ENCODE data around the gene UNC45A. TPM values are rescaled to one million over a fixed set of nuclear protein-coding genes. Genes with fewer than 3 reads are reported as not detected.

UNC45A gene
- total and polyA plus RNA-seq, 4 experiments from 2014 or later = 41.7 to 72.3 (median 70.0) TPM

GRCh38 chr15:90933301-90933700 lies 1.8 kb upstream of the UNC45A start:
- H3K4me1 Mint-ChIP-seq = peaks cover 35 to 75% (median 54%) of the 10 kb centered on the region in 4 donors
- intact Hi-C loops (cut with micrococcal nuclease) = loop anchor here (5.0 to 10.0 kb wide), 2 partner anchors 542 to 924 kb away; no protein-coding TSS in a partner anchor
- H3K27ac ChIP-seq (ENCODE audit: low read depth, low read length) = peak overlapping the region; percentile 82

GRCh38 chr15:90934256-90934948 lies 683 bp upstream of the UNC45A start:
- Histone ChIP-seq H3K36me3 (ENCODE audit: insufficient read depth, low read length) (peaks cover 4% of the 10 kb centered on the region), H3K9me3 (ENCODE audit: control insufficient read depth in 1 of 2, low read length in 2 of 2) (no peaks in the 10 kb centered on the region), H3K4me3 (ENCODE audit: low read length in 2 of 2) (peak overlapping the region; percentile 53 to 91), H3K27ac (ENCODE audit: low read depth, low read length) (peak overlapping the region; percentile 72), H3K4me1 (ENCODE audit: insufficient read depth, low read length) (peaks cover 52% of the 10 kb centered on the region), H3K27me3 (ENCODE audit: insufficient read depth, low read length) (no peaks in the 10 kb centered on the region)
- intact Hi-C loops (cut with micrococcal nuclease) = loop anchor here (1.0 to 10.0 kb wide), 6 partner anchors 32 to 923 kb away; partner anchors contain the start of genes BLM and VPS33B
- peak overlapping the region; percentile 87 to 99 (median 97) for H3K27ac Mint-ChIP-seq
- DNase-seq = peak; percentile 82 to 89 (median 84)
- ChIA-PET CTCF (ENCODE audit: partially characterized antibody) (interaction anchor here (0.6 to 10.3 kb wide), 27 partner anchors 9 to 669 kb away, joined by 3 to 344 read pairs (median 5); partner anchors contain the start of genes BLM, MAN2A2, NGRN and RCCD1), POLR2A (ENCODE audit: partially characterized antibody) (interaction anchor here (0.7 to 10.0 kb wide), 16 partner anchors 8 to 701 kb away, joined by 3 to 315 read pairs (median 6); partner anchors contain the start of genes BLM, CIB1, GDPGP1 and IQGAP1)
- no peaks in the 10 kb centered on the region for H3K27me3 Mint-ChIP-seq
- peaks cover 0 to 6% (median 0%) of the 10 kb centered on the region in 8 donors for H3K9me3 Mint-ChIP-seq
- H3K4me1 Mint-ChIP-seq = peaks cover 32 to 69% (median 50%) of the 10 kb centered on the region in 4 donors
- peaks cover 3 to 21% of the 10 kb centered on the region in 2 donors for H3K36me3 Mint-ChIP-seq
- peak overlapping the region; percentile 89 to 97 (median 91) for H3K4me3 Mint-ChIP-seq

More at GRCh38 chr15:90933301-90933700, 1.8 kb upstream of the UNC45A start:
- Mint-ChIP-seq H3K27ac (peak overlapping the region in 5 of 7 donors; percentile 4 to 87 (median 53)), H3K9me3 (peaks cover 0 to 6% (median 0%) of the 10 kb centered on the region in 8 donors), H3K27me3 (no peaks in the 10 kb centered on the region), H3K4me3 (peak overlapping the region; percentile 13 to 98 (median 56)), H3K36me3 (peaks cover 2 to 21% of the 10 kb centered on the region in 2 donors)
- POLR2A ChIA-PET (ENCODE audit: partially characterized antibody) = interaction anchor here (0.9 to 10.0 kb wide), 12 partner anchors 11 to 700 kb away, joined by 3 to 315 read pairs (median 10); partner anchors contain the start of genes BLM, CIB1, GDPGP1 and IQGAP1
- peaks cover 58% of the 10 kb centered on the region for H3K4me1 ChIP-seq (ENCODE audit: insufficient read depth, low read length)
- no peaks in the 10 kb centered on the region for H3K9me3 ChIP-seq (ENCODE audit: control insufficient read depth in 1 of 2, low read length in 2 of 2)
- no peaks in the 10 kb centered on the region for H3K27me3 ChIP-seq (ENCODE audit: insufficient read depth, low read length)
- CTCF ChIA-PET (ENCODE audit: partially characterized antibody) = interaction anchor here (0.6 to 10.3 kb wide), 22 partner anchors 11 to 699 kb away, joined by 3 to 344 read pairs (median 10); partner anchors contain the start of genes BLM, CIB1, GDPGP1 and MAN2A2
- DNase-seq = no peak
- H3K36me3 ChIP-seq (ENCODE audit: insufficient read depth, low read length) = no peaks in the 10 kb centered on the region
- H3K4me3 ChIP-seq (ENCODE audit: low read length in 2 of 2) = no peak overlapping the region

- peaks cover 36% of the 10 kb centered on the region for H3K4me1 ChIP-seq (ENCODE audit: insufficient read depth, low read length)
- CTCF ChIA-PET (ENCODE audit: partially characterized antibody) = interaction anchor here (8.8 to 10.3 kb wide), 2 partner anchors 20 to 33 kb away, joined by 155 to 344 read pairs; partner anchors contain the start of genes MAN2A2 and RCCD1
- H3K4me3 ChIP-seq (ENCODE audit: low read length in 2 of 2) = no peak overlapping the region
- peaks cover 25% of the 10 kb centered on the region for H3K36me3 ChIP-seq (ENCODE audit: insufficient read depth, low read length)
- H3K9me3 ChIP-seq (ENCODE audit: control insufficient read depth in 1 of 2, low read length in 2 of 2) = no peaks in the 10 kb centered on the region
- H3K36me3 Mint-ChIP-seq = peaks cover 19 to 30% of the 10 kb centered on the region in 2 donors
- peak overlapping the region; percentile 62 to 97 (median 90) for H3K4me3 Mint-ChIP-seq
- DNase-seq = no peak
- H3K27ac Mint-ChIP-seq = peak overlapping the region in 5 of 7 donors; percentile 52 to 87 (median 70)
- intact Hi-C loops (cut with micrococcal nuclease) = loop anchor here (10.0 kb wide), 1 partner anchor 538 kb away; no protein-coding TSS in a partner anchor
- no peak overlapping the region for H3K27ac ChIP-seq (ENCODE audit: low read depth, low read length)
- H3K9me3 Mint-ChIP-seq = peaks cover 0 to 6% (median 0%) of the 10 kb centered on the region in 8 donors
- POLR2A ChIA-PET (ENCODE audit: partially characterized antibody) = interaction anchor here (0.7 to 10.0 kb wide), 4 partner anchors 17 to 85 kb away, joined by 3 to 315 read pairs (median 70); partner anchors contain the start of genes MAN2A2, PRC1, RCCD1 and VPS33B
- H3K27me3 ChIP-seq (ENCODE audit: insufficient read depth, low read length) = no peaks in the 10 kb centered on the region
- no peaks in the 10 kb centered on the region for H3K27me3 Mint-ChIP-seq
- peaks cover 19 to 44% (median 32%) of the 10 kb centered on the region in 4 donors for H3K4me1 Mint-ChIP-seq
Measured at GRCh38 chr15:90936823-90937222, 1.7 kb downstream of the UNC45A start.

- Histone ChIP-seq H3K9me3 (ENCODE audit: control insufficient read depth in 1 of 2, low read length in 2 of 2) (no peaks in the 10 kb centered on the region), H3K27ac (ENCODE audit: low read depth, low read length) (no peak overlapping the region), H3K36me3 (ENCODE audit: insufficient read depth, low read length) (peaks cover 39% of the 10 kb centered on the region), H3K4me3 (ENCODE audit: low read length in 2 of 2) (no peak overlapping the region), H3K27me3 (ENCODE audit: insufficient read depth, low read length) (no peaks in the 10 kb centered on the region), H3K4me1 (ENCODE audit: insufficient read depth, low read length) (peaks cover 28% of the 10 kb centered on the region)
- Mint-ChIP-seq H3K4me3 (no peak overlapping the region), H3K36me3 (peaks cover 28 to 43% of the 10 kb centered on the region in 2 donors), H3K27ac (peak overlapping the region in 3 of 7 donors; percentile 25 to 64 (median 34)), H3K9me3 (peaks cover 0 to 6% (median 0%) of the 10 kb centered on the region in 8 donors), H3K27me3 (no peaks in the 10 kb centered on the region), H3K4me1 (peaks cover 14 to 33% (median 26%) of the 10 kb centered on the region in 4 donors)
- CTCF ChIA-PET (ENCODE audit: partially characterized antibody) = no interaction called here
- POLR2A ChIA-PET (ENCODE audit: partially characterized antibody) = interaction anchor here (9.8 kb wide), 1 partner anchor 16 kb away, joined by 130 read pairs; the partner anchor contains the start of gene RCCD1
- intact Hi-C loops (cut with micrococcal nuclease) = loop anchor here (10.0 kb wide), 1 partner anchor 537 kb away; no protein-coding TSS in a partner anchor
- no peak for DNase-seq
Measured at GRCh38 chr15:90938261-90938660, 3.2 kb downstream of the UNC45A start.

GRCh38 chr15:90939756-90940155 lies 4.7 kb downstream of the UNC45A start:
- H3K4me1 ChIP-seq (ENCODE audit: insufficient read depth, low read length) = peaks cover 15% of the 10 kb centered on the region
- H3K27ac ChIP-seq (ENCODE audit: low read depth, low read length) = no peak overlapping the region
- intact Hi-C loops (cut with micrococcal nuclease) = loop anchor here (10.0 kb wide), 1 partner anchor 535 kb away; no protein-coding TSS in a partner anchor
- H3K36me3 Mint-ChIP-seq = peaks cover 31 to 49% of the 10 kb centered on the region in 2 donors
- peaks cover 9 to 22% (median 14%) of the 10 kb centered on the region in 4 donors for H3K4me1 Mint-ChIP-seq
- H3K4me3 Mint-ChIP-seq = no peak overlapping the region
- peaks cover 51% of the 10 kb centered on the region for H3K36me3 ChIP-seq (ENCODE audit: insufficient read depth, low read length)
- CTCF ChIA-PET (ENCODE audit: partially characterized antibody) = no interaction called here
- H3K9me3 Mint-ChIP-seq = peaks cover 0 to 6% (median 0%) of the 10 kb centered on the region in 8 donors
- H3K27me3 Mint-ChIP-seq = no peaks in the 10 kb centered on the region
- no peak for DNase-seq
- no peaks in the 10 kb centered on the region for H3K27me3 ChIP-seq (ENCODE audit: insufficient read depth, low read length)
- H3K9me3 ChIP-seq (ENCODE audit: control insufficient read depth in 1 of 2, low read length in 2 of 2) = no peaks in the 10 kb centered on the region
- H3K27ac Mint-ChIP-seq = no peak overlapping the region
- POLR2A ChIA-PET (ENCODE audit: partially characterized antibody) = interaction anchor here (2.2 kb wide), 1 partner anchor 15 kb away, joined by 9 read pairs; the partner anchor contains the start of gene RCCD1
- H3K4me3 ChIP-seq (ENCODE audit: low read length in 2 of 2) = no peak overlapping the region

- no peak for DNase-seq
- H3K4me1 ChIP-seq (ENCODE audit: insufficient read depth, low read length) = peaks cover 8% of the 10 kb centered on the region
- H3K9me3 ChIP-seq (ENCODE audit: control insufficient read depth in 1 of 2, low read length in 2 of 2) = no peaks in the 10 kb centered on the region
- peaks cover 56% of the 10 kb centered on the region for H3K36me3 ChIP-seq (ENCODE audit: insufficient read depth, low read length)
- no peak overlapping the region for H3K4me3 ChIP-seq (ENCODE audit: low read length in 2 of 2)
- ChIA-PET CTCF (ENCODE audit: partially characterized antibody) (interaction anchor here (0.8 to 9.4 kb wide), 4 partner anchors 8 to 621 kb away, joined by 3 to 112 read pairs (median 4); partner anchors contain the start of genes HDDC3 and UNC45A), POLR2A (ENCODE audit: partially characterized antibody) (interaction anchor here (1.2 to 2.2 kb wide), 2 partner anchors 9 to 13 kb away, joined by 7 to 9 read pairs; partner anchors contain the start of genes HDDC3 and RCCD1)
- intact Hi-C loops (cut with micrococcal nuclease) = no loop called here
- no peak overlapping the region for H3K27ac ChIP-seq (ENCODE audit: low read depth, low read length)
- H3K36me3 Mint-ChIP-seq = peaks cover 34 to 52% of the 10 kb centered on the region in 2 donors
- H3K27ac Mint-ChIP-seq = peak overlapping the region in 1 of 7 donors; percentile 10
- no peak overlapping the region for H3K4me3 Mint-ChIP-seq
- H3K9me3 Mint-ChIP-seq = peaks cover 0 to 4% (median 0%) of the 10 kb centered on the region in 8 donors
- H3K27me3 ChIP-seq (ENCODE audit: insufficient read depth, low read length) = no peaks in the 10 kb centered on the region
- H3K4me1 Mint-ChIP-seq = peaks cover 7 to 10% (median 10%) of the 10 kb centered on the region in 4 donors
- H3K27me3 Mint-ChIP-seq = no peaks in the 10 kb centered on the region
Measured at GRCh38 chr15:90941038-90941437, 6.0 kb downstream of the UNC45A start.
